Gastrocnemius medialis (tissue), 4 donors: ENCODE data around the gene LAMA3. TPM values are rescaled to one million over a fixed set of nuclear protein-coding genes. Genes with fewer than 3 reads are reported as not detected.

Experiments used
- ATAC-seq, 2 donors: fragments of 150-250 bp; one replicate each; pipeline ENCODE4 v1.9.1; 2016
- DNase-seq, 2 donors: peaks; one replicate each; pipeline ENCODE4 v3.0.0-alpha.2; 2019
- H3K27ac ChIP-seq, 4 donors: fragments of 200-600 bp; sonication (generic); 1 replicate in 1 of 4; 2 replicates in 3 of 4; pipeline ENCODE4 v1.5.1; 2016 to 2018; ENCODE audit warnings: mild to moderate bottlenecking in 2 of 4, moderate library complexity in 1 of 4
- H3K27me3 ChIP-seq, 3 donors: fragments of 200-600 bp; sonication (generic) in 2 of 3; 1 replicate in 1 of 3; 2 replicates in 2 of 3; pipeline versions ENCODE4 v1.5.1 to v1.6.0; 2016 to 2019; ENCODE audit warnings: mild to moderate bottlenecking in 1 of 3, moderate library complexity in 1 of 3
- H3K36me3 ChIP-seq, 2 donors: fragments of 200-600 bp; sonication (generic) in 1 of 2; one replicate each; pipeline ENCODE4 v1.5.1; 2017 to 2018
- H3K4me1 ChIP-seq, 2 donors: fragments of 200-600 bp; sonication (generic) in 1 of 2; one replicate each; pipeline ENCODE4 v1.5.1; 2016 to 2017; ENCODE audit warnings: mild to moderate bottlenecking in 2 of 2
- H3K4me3 ChIP-seq, 4 donors: fragments of 200-600 bp; sonication (generic) in 3 of 4; 1 replicate in 1 of 4; 2 replicates in 3 of 4; pipeline ENCODE4 v1.5.1; 2016 to 2019; ENCODE audit warnings: mild to moderate bottlenecking in 2 of 4
- H3K9me3 ChIP-seq, 3 donors: fragments of 200-600 bp; sonication (generic) in 2 of 3; 1 replicate in 1 of 3; 2 replicates in 2 of 3; pipeline ENCODE4 v1.5.1; 2016 to 2019
- CTCF ChIP-seq, 5 experiments: fragments of 450-650 bp in 3 of 5; fragments of 200-600 bp in 2 of 5; sonication (generic) in 2 of 5; IDR thresholded peaks in 4 of 5; conservative IDR thresholded peaks in 1 of 5; 1 replicate in 4 of 5; 2 replicates in 1 of 5; pipeline ENCODE4 v1.5.1; 2016 to 2019; ENCODE audit warnings: antibody characterized with exemption in 5 of 5, mild to moderate bottlenecking in 3 of 5, moderate library complexity in 3 of 5
- POLR2A ChIP-seq, 2 donors: fragments of 450-650 bp; IDR thresholded peaks; one replicate each; pipeline ENCODE4 v1.6.1; 2017; ENCODE audit warnings: antibody characterized with exemption in 2 of 2, mild to moderate bottlenecking in 2 of 2, moderate library complexity in 2 of 2
- in situ Hi-C, 4 donors: fragments of 200-750 bp; cut with MboI; loops; one replicate each; pipeline versions ENCODE4 v1.15.0 to v1.8.0; 2017; ENCODE audit warnings: low sequenced_read_pairs in 4 of 4
- intact Hi-C: fragments of 100-400 bp; cut with DNase I; formaldehyde crosslinking; loops from one replicate; pipeline ENCODE4 v1.15.1; 2023; ENCODE audit warnings: low total_unique reads
- total RNA-seq, 4 donors: library from RNA; depleted of rRNA; stranded (reverse); fragments of >200 nt; gene quantifications; one replicate each; pipeline versions ENCODE4 v1.1.0 to v1.2.3, GENCODE V29; 2016

LAMA3 gene
- total RNA-seq, 4 donors from 2014 or later, result 1.1 to 5.3 (median 2.1) TPM

- Histone ChIP-seq H3K36me3 (no peaks in the 10 kb centered on the region), H3K27me3 (no peaks in the 10 kb centered on the region), H3K27ac (no peak overlapping the region), H3K4me3 (no peak overlapping the region), H3K4me1 (no peaks in the 10 kb centered on the region), H3K9me3 (no peaks in the 10 kb centered on the region)
- DNase-seq, result no peak
- TF ChIP-seq POLR2A (IDR thresholded peaks at IDR 0.05) (no peak), CTCF (IDR thresholded peaks at IDR 0.05 in 4 of 5, conservative IDR thresholded peaks at IDR 0.05 in 1 of 5) (no peak)
- no peak for ATAC-seq
- in situ Hi-C loops (no loop called here), intact Hi-C loops (no loop called here)
Observed at GRCh38 chr18:23721696-23722480, 32.6 kb downstream of the LAMA3 start.

- ATAC-seq, result no peak
- Histone ChIP-seq H3K4me1 (no peaks in the 10 kb centered on the region), H3K27me3 (no peaks in the 10 kb centered on the region), H3K9me3 (no peaks in the 10 kb centered on the region), H3K36me3 (no peaks in the 10 kb centered on the region), H3K4me3 (no peak overlapping the region), H3K27ac (no peak overlapping the region)
- intact Hi-C loops (no loop called here), in situ Hi-C loops (no loop called here)
- TF ChIP-seq CTCF (IDR thresholded peaks at IDR 0.05 in 4 of 5, conservative IDR thresholded peaks at IDR 0.05 in 1 of 5) (no peak), POLR2A (IDR thresholded peaks at IDR 0.05) (no peak)
- DNase-seq, result no peak
Observed at GRCh38 chr18:23722646-23723045, 33.4 kb downstream of the LAMA3 start.

GRCh38 chr18:23723121-23723520 is 33.9 kb downstream of the LAMA3 start:
- ATAC-seq, result no peak
- Histone ChIP-seq H3K4me1 (no peaks in the 10 kb centered on the region), H3K4me3 (no peak overlapping the region)

GRCh38 chr18:23724681-23725080 is 35.4 kb downstream of the LAMA3 start:
- Histone ChIP-seq H3K4me3 (no peak overlapping the region), H3K4me1 (no peaks in the 10 kb centered on the region), H3K9me3 (no peaks in the 10 kb centered on the region), H3K27ac (no peak overlapping the region), H3K27me3 (no peaks in the 10 kb centered on the region), H3K36me3 (no peaks in the 10 kb centered on the region)
- intact Hi-C loops (no loop called here), in situ Hi-C loops (no loop called here)
- DNase-seq, result no peak
- no peak for ATAC-seq
- TF ChIP-seq POLR2A (IDR thresholded peaks at IDR 0.05), result no peak
- TF ChIP-seq CTCF (IDR thresholded peaks at IDR 0.05 in 4 of 5, conservative IDR thresholded peaks at IDR 0.05 in 1 of 5), result no peak

More at GRCh38 chr18:23723121-23723520, 33.9 kb downstream of the LAMA3 start:
- no peak for TF ChIP-seq CTCF (IDR thresholded peaks at IDR 0.05 in 4 of 5, conservative IDR thresholded peaks at IDR 0.05 in 1 of 5)
- Histone ChIP-seq H3K36me3 (no peaks in the 10 kb centered on the region), H3K27me3 (no peaks in the 10 kb centered on the region), H3K9me3 (no peaks in the 10 kb centered on the region), H3K27ac (no peak overlapping the region)
- no peak for DNase-seq
- intact Hi-C loops (no loop called here), in situ Hi-C loops (no loop called here)
